A673 (cell line): Measurements from ENCODE around the gene NAA38.

Source experiments
- EZH2 ChIP-seq: fragments of 200-600 bp; sonication (generic); IDR thresholded peaks from 2 replicates; pipeline ENCODE4 v1.6.1; 2017; ENCODE audit warnings: borderline replicate concordance, low read depth, mild to moderate bottlenecking, mixed read lengths, antibody characterized with exemption, low read length; ENCODE audit not compliant: poor library complexity, severe bottlenecking
- TF ChIP-seq, protein P1 (sequence below): fragments of 300-800, 200-600 bp; sonication (generic); conservative IDR thresholded peaks from 2 replicates; pipeline ENCODE4 v1.5.1; 2017; ENCODE audit warnings: low read depth, mild to moderate bottlenecking, antibody characterized with exemption, low read length, moderate library complexity, mixed read lengths

- TF ChIP-seq, protein P1, sequence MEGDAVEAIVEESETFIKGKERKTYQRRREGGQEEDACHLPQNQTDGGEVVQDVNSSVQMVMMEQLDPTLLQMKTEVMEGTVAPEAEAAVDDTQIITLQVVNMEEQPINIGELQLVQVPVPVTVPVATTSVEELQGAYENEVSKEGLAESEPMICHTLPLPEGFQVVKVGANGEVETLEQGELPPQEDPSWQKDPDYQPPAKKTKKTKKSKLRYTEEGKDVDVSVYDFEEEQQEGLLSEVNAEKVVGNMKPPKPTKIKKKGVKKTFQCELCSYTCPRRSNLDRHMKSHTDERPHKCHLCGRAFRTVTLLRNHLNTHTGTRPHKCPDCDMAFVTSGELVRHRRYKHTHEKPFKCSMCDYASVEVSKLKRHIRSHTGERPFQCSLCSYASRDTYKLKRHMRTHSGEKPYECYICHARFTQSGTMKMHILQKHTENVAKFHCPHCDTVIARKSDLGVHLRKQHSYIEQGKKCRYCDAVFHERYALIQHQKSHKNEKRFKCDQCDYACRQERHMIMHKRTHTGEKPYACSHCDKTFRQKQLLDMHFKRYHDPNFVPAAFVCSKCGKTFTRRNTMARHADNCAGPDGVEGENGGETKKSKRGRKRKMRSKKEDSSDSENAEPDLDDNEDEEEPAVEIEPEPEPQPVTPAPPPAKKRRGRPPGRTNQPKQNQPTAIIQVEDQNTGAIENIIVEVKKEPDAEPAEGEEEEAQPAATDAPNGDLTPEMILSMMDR = peak; percentile 89
- TF ChIP-seq EZH2 = no peak
Measured at GRCh38 chr17:7834957-7835813, 22.2 kb downstream of the NAA38 start.
